ENCODE measurements around the gene DAAM1.

DNA sequence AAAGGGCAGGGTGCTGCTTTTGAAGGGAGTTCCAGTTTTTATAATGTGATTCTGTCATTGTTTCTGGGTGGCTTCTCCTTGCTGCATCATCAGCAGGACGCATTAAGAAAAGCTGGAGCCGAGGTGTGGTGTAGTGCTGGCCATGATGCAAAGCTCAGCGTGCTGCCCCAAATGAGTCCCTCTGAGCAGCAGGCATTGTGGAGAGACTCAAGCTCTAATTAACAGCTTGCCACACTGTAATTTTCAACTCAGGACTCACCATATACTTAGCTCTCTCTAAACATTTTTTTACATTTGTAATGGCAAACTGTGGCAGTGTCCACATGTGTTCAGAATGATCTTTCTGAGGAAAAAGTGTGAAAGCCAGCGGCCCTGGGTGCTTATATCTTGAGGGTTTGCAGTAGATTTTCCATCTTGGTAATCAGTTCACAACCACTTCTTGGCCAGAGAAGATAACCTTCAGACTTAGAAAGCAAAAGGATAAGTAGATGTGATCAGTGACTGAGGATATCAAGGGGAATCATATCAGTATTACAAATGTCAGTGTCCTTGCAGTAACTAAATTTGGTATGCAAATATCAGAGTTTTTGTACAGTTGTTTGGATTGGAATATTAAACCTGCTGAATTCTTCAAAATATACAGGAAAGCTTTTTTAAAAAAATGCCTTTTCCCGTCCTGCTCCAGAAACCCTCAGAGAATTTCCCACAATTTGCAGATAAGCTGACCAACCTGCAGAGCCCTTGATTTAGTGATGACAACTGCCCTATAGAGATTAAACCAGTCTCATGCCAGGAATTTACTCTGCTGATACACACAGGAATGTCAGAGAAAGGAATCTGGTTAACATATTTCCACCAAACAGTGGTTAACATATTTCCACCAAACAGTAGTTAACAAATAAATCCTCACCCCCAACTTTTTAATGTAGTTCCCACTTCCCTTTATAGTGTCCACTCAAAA, 63.6 kb downstream of the DAAM1 start:
- TF ChIP-seq, protein P1, sequence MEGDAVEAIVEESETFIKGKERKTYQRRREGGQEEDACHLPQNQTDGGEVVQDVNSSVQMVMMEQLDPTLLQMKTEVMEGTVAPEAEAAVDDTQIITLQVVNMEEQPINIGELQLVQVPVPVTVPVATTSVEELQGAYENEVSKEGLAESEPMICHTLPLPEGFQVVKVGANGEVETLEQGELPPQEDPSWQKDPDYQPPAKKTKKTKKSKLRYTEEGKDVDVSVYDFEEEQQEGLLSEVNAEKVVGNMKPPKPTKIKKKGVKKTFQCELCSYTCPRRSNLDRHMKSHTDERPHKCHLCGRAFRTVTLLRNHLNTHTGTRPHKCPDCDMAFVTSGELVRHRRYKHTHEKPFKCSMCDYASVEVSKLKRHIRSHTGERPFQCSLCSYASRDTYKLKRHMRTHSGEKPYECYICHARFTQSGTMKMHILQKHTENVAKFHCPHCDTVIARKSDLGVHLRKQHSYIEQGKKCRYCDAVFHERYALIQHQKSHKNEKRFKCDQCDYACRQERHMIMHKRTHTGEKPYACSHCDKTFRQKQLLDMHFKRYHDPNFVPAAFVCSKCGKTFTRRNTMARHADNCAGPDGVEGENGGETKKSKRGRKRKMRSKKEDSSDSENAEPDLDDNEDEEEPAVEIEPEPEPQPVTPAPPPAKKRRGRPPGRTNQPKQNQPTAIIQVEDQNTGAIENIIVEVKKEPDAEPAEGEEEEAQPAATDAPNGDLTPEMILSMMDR (IDR thresholded peaks at IDR 0.05 in 8 of 11, conservative IDR thresholded peaks at IDR 0.05 in 3 of 11) = no peak
- TF ChIP-seq POLR2A (IDR thresholded peaks at IDR 0.05) = no peak
- no peak for TF ChIP-seq POLR2AphosphoS5 (IDR thresholded peaks at IDR 0.05)

Data from spleen (tissue), 7 donors.